Endothelial cell of umbilical vein (primary cell): ENCODE measurements around the gene KCTD11. TPM values are rescaled to one million over a fixed set of nuclear protein-coding genes. Genes with fewer than 3 reads are reported as not detected.

Source experiments
- BruUV-seq: library from RNA; stranded (reverse); fragments of 400-500 nt; replicated peaks from 2 replicates; lab custom pipeline; 2021; lab: Mats Ljungman, UMichigan
- CTCF ChIA-PET: fragments of 300-600, 350-600 bp; sonication (Branson Sonifier 250); formaldehyde crosslinking; loops from one replicate; lab custom pipeline; 2021; ENCODE audit warnings: antibody characterized with exemption, inconsistent platforms; lab: Charles Lee
- POLR2A ChIA-PET: fragments of 300-600, 350-600 bp; sonication (Branson Sonifier 250); formaldehyde crosslinking; loops from one replicate; lab custom pipeline; 2021; ENCODE audit warnings: antibody characterized with exemption, inconsistent platforms; lab: Charles Lee
- DNase-seq: peaks from one replicate; pipeline ENCODE4 v3.0.0-alpha.2; 2011; ENCODE audit warnings: low read depth, low spot score
- FAIRE-seq: peaks from 2 replicates; lab custom pipeline; 2011; peaks lifted over from hg19 to GRCh38; lab: Jason Lieb, UNC
- H2AFZ ChIP-seq: 2 replicates; pipeline ENCODE4 v1.6.0; 2012; ENCODE audit warnings: low read depth, low read length, control low read depth, inconsistent platforms
- H3K27ac ChIP-seq: 2 replicates; pipeline ENCODE4 v1.5.1; 2011; ENCODE audit warnings: low read depth, mild to moderate bottlenecking, control low read depth, low read length, moderate library complexity; ENCODE audit not compliant: insufficient read depth
- H3K27me3 ChIP-seq, 2 experiments: 2 replicates each; pipeline versions ENCODE4 v1.6.0 to v1.6.1; 2011; ENCODE audit warnings: low read length in 2 of 2, mixed read lengths in 1 of 2; ENCODE audit not compliant: control insufficient read depth in 2 of 2, insufficient read depth in 2 of 2
- H3K36me3 ChIP-seq, 2 experiments: 2 replicates in 1 of 2; 3 replicates in 1 of 2; pipeline ENCODE4 v1.5.1; 2011; ENCODE audit warnings: low read length in 2 of 2, mild to moderate bottlenecking in 1 of 2, moderate library complexity in 1 of 2; ENCODE audit not compliant: control insufficient read depth in 2 of 2, insufficient read depth in 2 of 2; ENCODE audit errors: extremely low read depth in 1 of 2
- H3K4me1 ChIP-seq: 3 replicates; pipeline ENCODE4 v1.5.1; 2011; ENCODE audit warnings: mild to moderate bottlenecking, low read length; ENCODE audit not compliant: control insufficient read depth, insufficient read depth; ENCODE audit errors: extremely low read depth
- H3K4me2 ChIP-seq: 2 replicates; pipeline ENCODE4 v1.6.1; 2011; ENCODE audit warnings: low read length, control low read depth, mixed read lengths; ENCODE audit not compliant: insufficient read depth
- H3K4me3 ChIP-seq, 3 experiments: fragments of 200-600 bp in 1 of 3; sonication (generic), shearing (Covaris generic) in 1 of 3; replicated peaks in 1 of 3; 2 replicates each; pipeline ENCODE4 v1.5.1; 2011 to 2016; ENCODE audit warnings: control low read depth in 3 of 3, low read length in 3 of 3, mild to moderate bottlenecking in 2 of 3, inconsistent platforms in 1 of 3, low read depth in 1 of 3, moderate library complexity in 1 of 3; ENCODE audit not compliant: insufficient read depth in 1 of 3
- H3K79me2 ChIP-seq: 2 replicates; pipeline ENCODE4 v1.6.0; 2012; ENCODE audit warnings: low read length, inconsistent platforms; ENCODE audit not compliant: control insufficient read depth, insufficient read depth
- H3K9ac ChIP-seq: replicated peaks from 2 replicates; pipeline ENCODE3; 2011; ENCODE audit warnings: low read length, control low read depth; ENCODE audit not compliant: insufficient read depth; ENCODE audit errors: extremely low read depth
- H3K9me1 ChIP-seq: replicated peaks from 3 replicates; pipeline ENCODE4 v1.6.0; 2011; ENCODE audit warnings: mild to moderate bottlenecking, low read length; ENCODE audit not compliant: control insufficient read depth, insufficient read depth; ENCODE audit errors: extremely low read depth
- H3K9me3 ChIP-seq: replicated peaks from 2 replicates; pipeline ENCODE4 v1.5.1; 2012; ENCODE audit warnings: low read length, inconsistent platforms; ENCODE audit not compliant: control insufficient read depth, insufficient read depth
- H4K20me1 ChIP-seq: replicated peaks from 2 replicates; pipeline ENCODE3; 2011; ENCODE audit warnings: mild to moderate bottlenecking, low read length; ENCODE audit not compliant: control insufficient read depth, insufficient read depth; ENCODE audit errors: extremely low read depth
- EZH2 ChIP-seq: IDR thresholded peaks from 2 replicates; pipeline ENCODE4 v1.6.1; 2012; ENCODE audit warnings: borderline replicate concordance, low read depth, mild to moderate bottlenecking, moderate library complexity, low read length, inconsistent platforms; ENCODE audit not compliant: severe bottlenecking
- FOS ChIP-seq: IDR thresholded peaks from 2 replicates; pipeline ENCODE4 v1.6.1; 2011; ENCODE audit warnings: mild to moderate bottlenecking, low read length, moderate library complexity, borderline replicate concordance; ENCODE audit not compliant: insufficient read depth
- GATA2 ChIP-seq: IDR thresholded peaks from 2 replicates; pipeline ENCODE4 v1.7.0; 2011; ENCODE audit warnings: low read depth, mild to moderate bottlenecking, moderate library complexity, mixed read lengths, low read length; ENCODE audit not compliant: insufficient read length, insufficient read depth
- JUN ChIP-seq: IDR thresholded peaks from 2 replicates; pipeline ENCODE4 v1.6.1; 2011; ENCODE audit warnings: borderline replicate concordance, low read depth; ENCODE audit not compliant: insufficient read length, insufficient read depth
- MYC ChIP-seq: IDR thresholded peaks from one replicate; pipeline ENCODE4 v1.6.1; 2011; ENCODE audit warnings: mild to moderate bottlenecking, low read depth, low read length
- POLR2A ChIP-seq: IDR thresholded peaks from 2 replicates; pipeline ENCODE4 v1.6.1; 2012; ENCODE audit warnings: low read depth, mild to moderate bottlenecking, control low read depth, low read length
- POLR2AphosphoS5 ChIP-seq: IDR thresholded peaks from 2 replicates; pipeline ENCODE4 v1.6.1; 2012; ENCODE audit warnings: low read depth, mild to moderate bottlenecking, control low read depth, low read length, moderate library complexity; ENCODE audit not compliant: insufficient read depth
- dilution Hi-C: fragments of 300-500 bp; cut with MboI; formaldehyde crosslinking; loops from one replicate; pipeline ENCODE4 v1.15.0; 2019; ENCODE audit warnings: low sequenced_read_pairs; ENCODE audit not compliant: extremely low pct_ligation_motif_present
- intact Hi-C: fragments of 100-400 bp; cut with micrococcal nuclease; formaldehyde crosslinking; loops from one replicate; pipeline ENCODE4 v1.10.0; 2022
- polyA plus RNA-seq, 4 experiments: library from polyadenylated mRNA; depleted of rRNA in 3 of 4; stranded (reverse) in 3 of 4; unstranded in 1 of 4; fragments of >200 nt; gene quantifications; 2 replicates each; pipeline versions ENCODE4 v1.2.1 to v1.2.3, GENCODE V29; 2011 to 2012; ENCODE audit warnings: missing spikeins in 1 of 4
- total RNA-seq: library from RNA; stranded (reverse); gene quantifications from 2 replicates; pipeline ENCODE4 v1.2.3, GENCODE V29; 2021
- TF ChIP-seq, protein P1 (sequence below), 2 donors: IDR thresholded peaks; 1 replicate in 1 of 2; 2 replicates in 1 of 2; pipeline ENCODE4 v1.5.1; 2011; ENCODE audit warnings: low read length in 2 of 2, mild to moderate bottlenecking in 2 of 2, moderate library complexity in 2 of 2, control low read depth in 1 of 2, inconsistent platforms in 1 of 2, low read depth in 1 of 2; ENCODE audit not compliant: insufficient read depth in 1 of 2; ENCODE audit errors: extremely low read depth in 1 of 2
- TF ChIP-seq, protein P2 (sequence below): IDR thresholded peaks from 2 replicates; pipeline ENCODE4 v1.6.1; 2011; ENCODE audit not compliant: insufficient read depth, insufficient read length

Gene KCTD11
- total and polyA plus RNA-seq, 2 donors (not counting 3 experiments of a cell fraction or from before 2014, with no cell fraction given), result 3.8 to 6.5 TPM

GRCh38 chr17:7357381-7357780 lies 5.4 kb downstream of the KCTD11 start:
- Histone ChIP-seq H3K79me2 (no peaks in the 10 kb centered on the region), H3K9ac (no peak overlapping the region), H3K27ac (no peak overlapping the region), H3K4me2 (no peak overlapping the region), H3K27me3 (no peaks in the 10 kb centered on the region), H3K4me1 (peaks cover 3% of the 10 kb centered on the region), H3K4me3 (no peak overlapping the region), H3K9me1 (no peaks in the 10 kb centered on the region), H3K9me3 (no peaks in the 10 kb centered on the region), H4K20me1 (no peaks in the 10 kb centered on the region), H3K36me3 (no peaks in the 10 kb centered on the region), H2AFZ (no peak overlapping the region)
- no TSS peak for BruUV-seq
- ChIA-PET POLR2A (no interaction called here), CTCF (interaction anchor here (1.3 kb wide), 1 partner anchor 203 kb away, joined by 10 read pairs; no protein-coding TSS in a partner anchor)
- FAIRE-seq (no peak), DNase-seq (no peak)
- dilution Hi-C loops (no loop called here), intact Hi-C loops (loop anchor here (2.0 to 5.0 kb wide), 2 partner anchors 35 to 139 kb away; partner anchors contain the start of gene PLSCR3)
- no peak for TF ChIP-seq EZH2
- TF ChIP-seq, protein P1, sequence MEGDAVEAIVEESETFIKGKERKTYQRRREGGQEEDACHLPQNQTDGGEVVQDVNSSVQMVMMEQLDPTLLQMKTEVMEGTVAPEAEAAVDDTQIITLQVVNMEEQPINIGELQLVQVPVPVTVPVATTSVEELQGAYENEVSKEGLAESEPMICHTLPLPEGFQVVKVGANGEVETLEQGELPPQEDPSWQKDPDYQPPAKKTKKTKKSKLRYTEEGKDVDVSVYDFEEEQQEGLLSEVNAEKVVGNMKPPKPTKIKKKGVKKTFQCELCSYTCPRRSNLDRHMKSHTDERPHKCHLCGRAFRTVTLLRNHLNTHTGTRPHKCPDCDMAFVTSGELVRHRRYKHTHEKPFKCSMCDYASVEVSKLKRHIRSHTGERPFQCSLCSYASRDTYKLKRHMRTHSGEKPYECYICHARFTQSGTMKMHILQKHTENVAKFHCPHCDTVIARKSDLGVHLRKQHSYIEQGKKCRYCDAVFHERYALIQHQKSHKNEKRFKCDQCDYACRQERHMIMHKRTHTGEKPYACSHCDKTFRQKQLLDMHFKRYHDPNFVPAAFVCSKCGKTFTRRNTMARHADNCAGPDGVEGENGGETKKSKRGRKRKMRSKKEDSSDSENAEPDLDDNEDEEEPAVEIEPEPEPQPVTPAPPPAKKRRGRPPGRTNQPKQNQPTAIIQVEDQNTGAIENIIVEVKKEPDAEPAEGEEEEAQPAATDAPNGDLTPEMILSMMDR (IDR thresholded peaks at IDR 0.05; ENCODE audit: extremely low read depth in 1 of 2, insufficient read depth in 1 of 2, low read depth in 1 of 2, low read length in 2 of 2), result no peak

DNA sequence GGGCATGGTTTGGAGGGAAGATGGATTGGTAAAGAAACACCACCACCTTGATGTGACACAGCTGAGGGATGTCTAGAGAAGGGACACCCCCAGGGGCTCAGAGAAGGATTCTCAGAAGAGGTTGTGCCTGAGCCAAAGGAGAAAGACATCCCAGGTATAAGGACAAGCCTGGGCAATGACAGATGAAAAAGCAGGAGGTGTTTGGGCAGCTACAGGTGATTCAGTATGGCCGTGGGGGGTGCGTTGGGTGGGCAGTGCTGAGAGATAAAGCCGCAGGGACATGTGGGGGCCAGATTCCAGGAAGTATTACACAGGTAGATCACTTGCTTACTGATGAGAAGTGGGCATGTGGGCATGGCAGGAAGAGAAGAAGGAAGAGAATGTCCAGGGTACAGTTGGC lies 9.9 kb downstream of the KCTD11 start:
- no peak overlapping the region for H3K27ac ChIP-seq
- DNase-seq, result no peak
- H3K36me3 ChIP-seq, result no peaks in the 10 kb centered on the region
- H3K9ac ChIP-seq, result no peak overlapping the region
- TF ChIP-seq, protein P2, sequence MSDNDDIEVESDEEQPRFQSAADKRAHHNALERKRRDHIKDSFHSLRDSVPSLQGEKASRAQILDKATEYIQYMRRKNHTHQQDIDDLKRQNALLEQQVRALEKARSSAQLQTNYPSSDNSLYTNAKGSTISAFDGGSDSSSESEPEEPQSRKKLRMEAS, result no peak
- no peak for TF ChIP-seq GATA2
- TF ChIP-seq JUN, result no peak
- TF ChIP-seq POLR2AphosphoS5, result no peak
- no peak for TF ChIP-seq EZH2
- TF ChIP-seq FOS, result no peak
- no peak for TF ChIP-seq MYC
- TF ChIP-seq, protein P1 (IDR thresholded peaks at IDR 0.05; ENCODE audit: extremely low read depth in 1 of 2, insufficient read depth in 1 of 2, low read depth in 1 of 2, low read length in 2 of 2), result no peak
- no peak for TF ChIP-seq POLR2A
- H2AFZ ChIP-seq, result no peak overlapping the region
- BruUV-seq, result no TSS peak
- H3K9me1 ChIP-seq, result no peaks in the 10 kb centered on the region
- no peaks in the 10 kb centered on the region for H4K20me1 ChIP-seq
- FAIRE-seq, result no peak
- intact Hi-C loops, result no loop called here
- no peaks in the 10 kb centered on the region for H3K9me3 ChIP-seq
- dilution Hi-C loops, result no loop called here
- CTCF ChIA-PET, result interaction anchor here (0.6 to 1.7 kb wide), 5 partner anchors 9 to 316 kb away, joined by 3 to 9 read pairs (median 4); partner anchors contain the start of genes KCTD11 and ZBTB4
- no peaks in the 10 kb centered on the region for H3K4me1 ChIP-seq
- H3K79me2 ChIP-seq, result no peaks in the 10 kb centered on the region
- no peak overlapping the region for H3K4me3 ChIP-seq
- no peak overlapping the region for H3K4me2 ChIP-seq
- POLR2A ChIA-PET, result no interaction called here
- no peaks in the 10 kb centered on the region for H3K27me3 ChIP-seq
